ENCODE data around the gene RAD51B.

The RAD51B gene

DNA sequence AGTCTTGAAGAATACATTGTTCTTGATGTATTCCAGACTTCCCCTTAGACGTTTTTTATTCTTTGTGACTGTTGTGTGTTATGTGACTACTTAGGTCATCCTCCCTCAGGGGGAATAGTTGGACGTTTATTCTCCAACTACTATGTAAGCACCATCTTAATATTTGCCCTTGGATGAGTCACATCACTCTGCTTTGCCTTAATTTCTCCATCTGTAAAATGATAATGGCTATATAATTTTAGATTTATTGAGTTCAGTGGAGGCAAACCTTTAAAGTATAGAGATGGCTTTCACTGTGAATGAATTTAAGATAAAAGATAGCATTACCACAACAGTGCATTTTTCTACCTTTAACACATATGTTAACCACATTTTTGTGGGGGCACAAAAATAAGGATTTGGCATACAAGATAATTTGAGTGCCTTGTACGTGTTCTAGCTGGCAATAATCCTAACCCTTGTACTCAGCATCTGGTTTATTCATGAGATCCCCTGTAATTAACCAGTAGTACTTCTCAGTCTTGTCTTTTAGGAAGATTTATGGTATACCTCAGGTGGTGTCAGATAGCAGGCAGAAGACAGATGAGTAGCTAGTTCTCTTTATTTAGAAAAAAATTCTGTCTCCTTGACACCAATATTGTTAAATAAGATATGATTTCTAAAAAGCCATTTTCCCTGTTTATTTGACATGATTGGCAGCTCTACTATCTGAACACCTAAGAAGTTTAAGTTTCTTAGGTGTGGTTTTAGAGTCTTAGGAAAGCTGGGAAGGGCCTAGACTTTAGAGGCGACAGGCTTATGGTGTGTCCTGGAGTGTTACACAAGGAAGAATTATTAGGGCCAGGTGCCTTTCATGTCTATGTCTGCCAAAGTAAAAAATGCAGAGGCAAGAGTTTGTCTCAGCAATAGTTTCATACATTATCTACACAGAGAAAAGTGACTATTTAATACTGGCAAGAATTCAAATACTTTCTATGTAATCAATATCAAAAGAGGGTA is 152.3 kb downstream of the RAD51B start:
- TF ChIP-seq, protein P1, sequence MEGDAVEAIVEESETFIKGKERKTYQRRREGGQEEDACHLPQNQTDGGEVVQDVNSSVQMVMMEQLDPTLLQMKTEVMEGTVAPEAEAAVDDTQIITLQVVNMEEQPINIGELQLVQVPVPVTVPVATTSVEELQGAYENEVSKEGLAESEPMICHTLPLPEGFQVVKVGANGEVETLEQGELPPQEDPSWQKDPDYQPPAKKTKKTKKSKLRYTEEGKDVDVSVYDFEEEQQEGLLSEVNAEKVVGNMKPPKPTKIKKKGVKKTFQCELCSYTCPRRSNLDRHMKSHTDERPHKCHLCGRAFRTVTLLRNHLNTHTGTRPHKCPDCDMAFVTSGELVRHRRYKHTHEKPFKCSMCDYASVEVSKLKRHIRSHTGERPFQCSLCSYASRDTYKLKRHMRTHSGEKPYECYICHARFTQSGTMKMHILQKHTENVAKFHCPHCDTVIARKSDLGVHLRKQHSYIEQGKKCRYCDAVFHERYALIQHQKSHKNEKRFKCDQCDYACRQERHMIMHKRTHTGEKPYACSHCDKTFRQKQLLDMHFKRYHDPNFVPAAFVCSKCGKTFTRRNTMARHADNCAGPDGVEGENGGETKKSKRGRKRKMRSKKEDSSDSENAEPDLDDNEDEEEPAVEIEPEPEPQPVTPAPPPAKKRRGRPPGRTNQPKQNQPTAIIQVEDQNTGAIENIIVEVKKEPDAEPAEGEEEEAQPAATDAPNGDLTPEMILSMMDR (IDR thresholded peaks at IDR 0.05; ENCODE audit: low read length, missing control alignments): no peak
- H3K4me3 ChIP-seq (replicated peaks; ENCODE audit: low read depth, low read length): no peak overlapping the region
- peak; percentile 26 for DNase-seq (ENCODE audit: low read depth)

DNA sequence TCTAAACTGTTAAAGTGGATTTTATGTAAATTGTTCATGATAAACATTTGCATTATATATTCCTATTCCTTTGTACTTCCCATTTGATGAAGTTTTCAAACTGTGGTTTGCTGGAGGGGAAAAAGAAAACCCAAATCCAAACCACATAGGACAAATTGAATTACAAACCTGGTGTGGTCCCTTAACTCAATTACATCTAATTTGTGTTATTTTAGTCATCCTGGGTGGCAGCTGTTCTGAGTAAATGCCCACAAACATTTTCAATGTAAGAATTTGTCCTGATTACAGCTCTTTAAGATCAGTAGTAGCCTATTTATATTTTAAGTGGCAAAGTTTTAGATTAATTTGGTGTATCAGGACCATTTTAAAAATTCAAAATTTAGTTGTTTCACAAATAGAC is 153.9 kb downstream of the RAD51B start:
- no peak overlapping the region for H3K4me3 ChIP-seq (replicated peaks; ENCODE audit: low read depth, low read length)
- TF ChIP-seq, protein P1 (IDR thresholded peaks at IDR 0.05; ENCODE audit: low read length, missing control alignments): no peak
- DNase-seq (ENCODE audit: low read depth): no peak

DNA sequence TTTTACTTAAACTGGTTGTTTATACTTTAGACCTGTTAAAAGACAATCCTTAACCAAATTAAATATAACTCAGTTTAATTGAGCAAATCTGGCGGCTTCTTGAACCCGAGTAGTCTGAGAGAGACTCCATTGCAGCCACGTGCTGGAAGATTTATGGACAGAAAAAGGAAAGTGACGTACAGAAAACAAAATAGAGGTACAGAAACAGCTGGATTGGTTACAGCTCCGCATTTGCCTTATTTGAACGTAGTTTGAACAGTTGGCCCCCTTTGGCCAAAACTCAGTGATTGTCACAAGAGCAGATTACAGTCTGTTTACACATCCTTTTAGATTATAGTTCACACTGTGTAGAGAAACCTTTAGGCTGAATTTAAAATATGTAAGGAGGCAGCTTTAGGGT is 155.9 kb downstream of the RAD51B start:
- DNase-seq (ENCODE audit: low read depth): no peak
- no peak overlapping the region for H3K4me3 ChIP-seq (replicated peaks; ENCODE audit: low read depth, low read length)
- TF ChIP-seq, protein P1 (IDR thresholded peaks at IDR 0.05; ENCODE audit: low read length, missing control alignments): no peak

DNA sequence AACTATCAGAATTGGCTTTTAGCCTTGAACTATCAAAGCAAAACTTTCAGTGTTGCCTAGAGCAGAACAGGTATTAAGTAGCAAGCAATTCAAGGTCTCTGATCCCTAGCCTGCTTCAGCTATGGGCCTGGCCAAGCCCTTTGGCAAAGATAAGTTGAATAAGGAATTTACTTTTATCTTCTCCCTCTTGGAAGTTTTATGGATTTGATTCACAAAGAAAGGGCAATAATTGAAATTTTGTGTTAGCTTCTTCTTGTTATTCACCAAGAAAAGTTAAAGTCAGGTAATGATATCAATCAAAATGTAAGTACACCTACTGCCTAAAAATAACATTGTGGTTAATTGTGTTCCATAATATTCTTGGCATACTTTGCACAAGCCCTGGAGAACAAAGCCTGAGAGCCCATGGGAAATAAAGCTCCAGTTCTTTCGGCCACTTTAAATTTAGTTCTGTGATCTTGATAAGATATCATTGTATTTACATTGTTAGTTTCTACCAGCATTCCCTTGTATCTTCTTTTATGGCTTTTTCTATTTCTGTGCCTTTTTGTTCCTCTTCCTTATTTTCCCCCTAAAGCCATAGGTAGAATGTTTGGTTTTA is 158.0 kb downstream of the RAD51B start:
- DNase-seq (ENCODE audit: low read depth): no peak
- no peak overlapping the region for H3K4me3 ChIP-seq (replicated peaks; ENCODE audit: low read depth, low read length)
- TF ChIP-seq, protein P1 (IDR thresholded peaks at IDR 0.05; ENCODE audit: low read length, missing control alignments): no peak

DNA sequence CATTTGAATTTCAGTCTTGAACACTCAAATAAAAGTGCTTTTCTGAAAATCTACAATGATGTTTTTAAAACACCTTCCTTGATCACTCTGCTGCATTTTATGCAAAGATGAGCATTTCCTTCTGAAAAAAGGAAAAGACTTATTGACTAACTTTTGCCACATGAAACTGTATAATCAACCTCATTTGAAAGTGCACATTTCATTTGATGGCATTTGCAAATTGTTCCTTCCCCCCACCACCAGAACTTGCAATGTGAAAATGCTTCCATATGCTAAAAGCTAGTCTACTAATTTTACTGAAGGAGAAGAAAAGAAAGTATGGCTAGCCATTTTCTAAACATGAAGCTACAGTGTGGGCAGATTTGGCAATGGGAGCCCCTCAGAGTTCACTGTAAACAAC is 159.2 kb downstream of the RAD51B start:
- no peak overlapping the region for H3K4me3 ChIP-seq (replicated peaks; ENCODE audit: low read depth, low read length)
- DNase-seq (ENCODE audit: low read depth): no peak
- TF ChIP-seq, protein P1 (IDR thresholded peaks at IDR 0.05; ENCODE audit: low read length, missing control alignments): no peak

DNA sequence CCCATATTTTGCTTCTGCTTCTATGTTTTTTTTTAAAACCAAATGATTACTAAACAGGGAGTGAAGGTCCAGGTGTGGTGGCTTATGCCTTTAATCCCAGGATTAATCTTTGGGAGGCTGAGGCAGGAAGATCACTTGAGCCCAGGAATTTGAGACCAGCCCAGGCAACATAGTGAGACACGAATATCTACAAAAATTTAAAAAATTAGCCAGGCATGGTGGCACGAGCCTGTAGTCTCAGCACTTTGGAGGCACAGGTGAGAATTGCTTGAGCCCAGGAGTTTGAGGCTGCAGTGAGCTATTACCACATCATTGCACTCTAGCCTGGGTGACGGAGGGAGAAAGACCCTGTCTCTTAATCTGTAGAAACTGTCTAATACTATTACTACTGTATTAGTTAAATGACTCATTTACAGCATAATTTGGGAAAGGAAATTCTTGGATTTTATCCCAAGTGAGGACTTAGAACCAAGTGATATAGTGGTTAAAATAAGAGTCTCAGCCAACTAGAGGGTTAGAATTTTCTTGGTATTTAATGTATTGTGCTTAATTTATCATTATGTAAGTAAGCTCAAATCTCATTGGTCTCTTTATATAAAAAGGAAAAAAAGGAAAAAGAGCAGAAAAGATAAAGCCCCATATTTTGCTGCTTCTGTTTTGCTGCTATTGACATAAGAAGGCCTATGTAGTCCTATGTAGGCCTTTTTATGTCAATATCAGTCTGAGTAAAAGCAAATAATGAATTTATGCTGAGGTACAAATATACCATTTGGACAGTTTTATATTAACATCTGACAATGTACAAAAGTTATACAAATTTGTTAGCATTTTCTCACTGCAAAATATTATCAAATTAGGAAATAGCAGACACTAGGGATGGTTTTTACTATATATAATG is 163.4 kb downstream of the RAD51B start:
- no peak for DNase-seq (ENCODE audit: low read depth)
- TF ChIP-seq, protein P1 (IDR thresholded peaks at IDR 0.05; ENCODE audit: low read length, missing control alignments): no peak
- H3K4me3 ChIP-seq (replicated peaks; ENCODE audit: low read depth, low read length): no peak overlapping the region
